GM12892 (cell line): ENCODE results near the gene BAIAP2.

Source experiments
- POLR2A ChIP-seq: IDR thresholded peaks from 2 replicates; pipeline ENCODE4 v1.6.1; 2011; ENCODE audit warnings: low read depth, low read length, control low read depth
- POLR2AphosphoS5 ChIP-seq: IDR thresholded peaks from 2 replicates; pipeline ENCODE4 v1.6.1; 2011; ENCODE audit warnings: low read depth, low read length, control low read depth

DNA sequence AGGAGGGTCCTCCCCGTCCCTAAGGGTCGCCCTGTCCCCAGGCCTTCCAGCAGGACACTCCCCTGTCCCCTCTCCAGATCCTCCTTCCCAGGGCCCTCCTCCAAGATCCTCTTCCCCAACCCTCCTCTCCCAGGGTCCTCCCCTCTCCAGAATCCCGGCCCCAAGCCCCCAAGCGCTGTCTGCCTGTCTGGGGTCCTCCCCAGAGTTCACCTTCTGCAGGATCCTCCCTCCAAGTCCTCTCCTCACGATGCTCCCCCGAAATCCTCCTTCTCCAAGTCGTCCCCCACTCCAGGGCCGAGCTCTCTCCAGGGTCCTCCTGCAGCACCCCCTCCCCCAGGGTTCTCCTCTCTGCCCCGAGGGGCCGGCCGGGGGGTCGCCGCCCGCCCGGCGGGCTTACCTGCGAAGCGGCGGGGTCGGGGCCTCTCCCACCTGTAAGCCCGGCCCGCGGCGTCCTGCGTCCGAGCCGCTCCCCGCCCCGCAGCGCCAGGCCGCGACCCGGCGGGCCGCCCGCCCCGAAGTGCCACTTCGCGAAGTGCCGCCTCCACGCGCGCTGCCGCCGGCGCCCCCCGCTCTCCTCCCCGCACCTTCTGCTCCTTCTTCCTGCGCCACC lies 678 bp upstream of the BAIAP2 start:
- no peak for TF ChIP-seq POLR2A
- no peak for TF ChIP-seq POLR2AphosphoS5
